ENCODE results near the gene TBXA2R. TPM values are rescaled to one million over a fixed set of nuclear protein-coding genes. Genes with fewer than 3 reads are reported as not detected.
A peak's percentile ranks its signal among the peaks of the same experiment; 100 is the strongest.

The TBXA2R gene
- total and polyA plus RNA-seq, 8 donors: 0.37 to 2.6 (median 1.0) TPM; not detected in 3

GRCh38 chr19:3608079-3608641 lies 1.5 kb upstream of the TBXA2R start:
- H3K27me3 ChIP-seq: peaks cover 0 to 31% (median 4%) of the 10 kb centered on the region in 3 donors
- H3K36me3 ChIP-seq: peaks cover 21 to 33% (median 31%) of the 10 kb centered on the region in 4 donors
- intact Hi-C loops (cut with DNase I; ENCODE audit: low total_unique reads): no loop called here
- WGBS, 5 donors: 35 to 64% (median 61%) methylated on average over 3 of the region's 3 CpGs
- H3K4me1 ChIP-seq: peaks cover 13 to 68% (median 55%) of the 10 kb centered on the region in 4 donors
- no peak for TF ChIP-seq EP300 (IDR thresholded peaks at IDR 0.05)
- TF ChIP-seq POLR2A (IDR thresholded peaks at IDR 0.05): no peak
- no peak for TF ChIP-seq POLR2AphosphoS5 (IDR thresholded peaks at IDR 0.05)
- TF ChIP-seq CTCF (IDR thresholded peaks at IDR 0.05): no peak
- H3K9me3 ChIP-seq: no peaks in the 10 kb centered on the region
- H3K4me3 ChIP-seq: peak overlapping the region in 1 of 4 donors; percentile 55
- no peak for DNase-seq
- peak overlapping the region; percentile 14 to 85 (median 75) for H3K27ac ChIP-seq

DNA sequence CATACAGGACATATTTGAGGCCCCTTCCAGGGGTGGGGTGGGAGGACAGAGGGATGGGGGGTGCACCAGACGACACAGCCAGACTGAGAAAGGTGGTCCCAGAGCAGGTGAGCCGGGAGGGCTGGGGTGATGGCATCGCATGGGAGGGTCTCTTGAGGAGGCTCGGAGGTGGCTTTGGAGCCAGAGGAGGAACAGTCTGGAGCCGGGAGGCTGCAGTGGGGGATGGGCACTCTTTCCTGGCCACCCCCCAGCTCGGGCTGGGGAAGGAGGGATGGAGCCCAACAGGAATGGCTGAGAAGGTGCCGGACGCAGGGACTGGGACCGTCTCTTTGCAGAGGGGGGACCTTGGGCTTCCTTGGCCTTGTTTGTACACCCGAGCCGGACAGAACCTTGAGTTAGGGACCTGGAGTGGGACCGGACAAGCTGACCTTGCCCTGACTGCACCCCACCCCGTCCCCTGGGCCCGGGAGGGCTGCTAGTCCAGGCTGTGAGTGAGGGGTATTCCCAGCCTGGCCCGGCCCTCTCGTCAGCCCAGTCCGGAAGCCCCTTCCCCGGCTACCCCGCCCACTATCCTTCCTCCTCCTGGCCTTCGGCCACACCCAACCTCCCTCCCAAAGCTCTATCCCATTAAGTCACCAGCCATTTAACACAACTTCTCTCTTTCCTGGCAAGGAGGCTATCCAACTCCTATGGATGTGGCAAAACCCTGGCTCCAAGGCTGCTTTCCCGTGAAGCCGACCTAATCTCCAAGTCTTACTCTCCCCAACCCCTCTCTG lies 816 bp upstream of the TBXA2R start:
- no peaks in the 10 kb centered on the region for H3K9me3 ChIP-seq
- peaks cover 15 to 26% (median 24%) of the 10 kb centered on the region in 4 donors for H3K36me3 ChIP-seq
- H3K4me1 ChIP-seq: peaks cover 13 to 63% (median 52%) of the 10 kb centered on the region in 4 donors
- H3K4me3 ChIP-seq: peak overlapping the region; percentile 48 to 58 (median 54)
- intact Hi-C loops (cut with DNase I; ENCODE audit: low total_unique reads): no loop called here
- 20 to 30% (median 24%) methylated on average over 19 to 22 of the region's 22 CpGs for WGBS, 5 donors
- TF ChIP-seq POLR2AphosphoS5 (IDR thresholded peaks at IDR 0.05): no peak
- TF ChIP-seq POLR2A (IDR thresholded peaks at IDR 0.05): no peak
- TF ChIP-seq CTCF (IDR thresholded peaks at IDR 0.05): no peak
- peaks cover 0 to 31% (median 4%) of the 10 kb centered on the region in 3 donors for H3K27me3 ChIP-seq
- DNase-seq: peak in 1 of 2 donors; percentile 75
- H3K27ac ChIP-seq: peak overlapping the region; percentile 51 to 85 (median 75)

DNA sequence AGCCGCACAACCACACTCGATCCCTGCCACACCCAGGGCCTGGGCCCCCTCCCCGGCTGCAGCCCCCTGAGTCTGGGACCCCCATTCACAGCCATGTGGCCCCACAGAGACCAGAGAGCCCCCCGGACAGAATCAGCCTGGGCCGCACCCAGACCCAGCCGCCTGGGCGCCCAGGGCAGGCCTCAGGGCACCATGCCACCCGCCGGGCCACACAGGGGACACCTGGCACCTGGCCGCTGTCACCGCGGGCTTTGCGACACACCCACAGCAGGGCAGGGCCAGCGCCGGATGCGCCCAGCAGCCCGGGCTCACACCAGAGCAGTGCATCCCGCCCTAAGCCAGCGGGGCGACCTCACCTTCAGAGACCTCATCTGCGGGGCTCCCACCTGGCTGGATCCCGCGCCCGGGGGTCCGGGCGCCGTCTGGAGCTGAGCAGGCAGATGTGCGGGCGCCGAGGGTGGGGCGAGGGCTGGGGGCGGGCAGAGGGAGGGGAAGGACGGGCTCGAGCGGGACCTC lies 443 bp downstream of the TBXA2R start:
- 3 to 7% (median 4%) methylated on average over 3 to 35 of the region's 35 CpGs; no CpG with 5 or more reads in 1 of the 5 donors for WGBS, 5 donors
- intact Hi-C loops (cut with DNase I; ENCODE audit: low total_unique reads): no loop called here
- Histone ChIP-seq H3K4me1 (peaks cover 13 to 61% (median 51%) of the 10 kb centered on the region in 4 donors), H3K4me3 (peak overlapping the region; percentile 48 to 58 (median 54)), H3K9me3 (no peaks in the 10 kb centered on the region), H3K27ac (peak overlapping the region; percentile 51 to 85 (median 75)), H3K27me3 (peaks cover 0 to 31% (median 4%) of the 10 kb centered on the region in 3 donors), H3K36me3 (peaks cover 2 to 13% (median 11%) of the 10 kb centered on the region in 4 donors)
- DNase-seq: peak; percentile 69 to 78
- TF ChIP-seq POLR2AphosphoS5 (IDR thresholded peaks at IDR 0.05): no peak
- no peak for TF ChIP-seq POLR2A (IDR thresholded peaks at IDR 0.05)
- TF ChIP-seq CTCF (IDR thresholded peaks at IDR 0.05): no peak
- TF ChIP-seq EP300 (IDR thresholded peaks at IDR 0.05): no peak

- WGBS, 5 donors: 22 to 56% (median 48%) methylated on average over 5 of the region's 5 CpGs
- peaks cover 0 to 31% (median 4%) of the 10 kb centered on the region in 3 donors for H3K27me3 ChIP-seq
- intact Hi-C loops (cut with DNase I; ENCODE audit: low total_unique reads): no loop called here
- no peak for DNase-seq
- H3K36me3 ChIP-seq: peaks cover 0 to 9% (median 7%) of the 10 kb centered on the region in 4 donors
- peak overlapping the region in 3 of 5 donors; percentile 25 to 85 (median 76) for H3K27ac ChIP-seq
- no peak for TF ChIP-seq POLR2A (IDR thresholded peaks at IDR 0.05)
- TF ChIP-seq EP300 (IDR thresholded peaks at IDR 0.05): no peak
- TF ChIP-seq POLR2AphosphoS5 (IDR thresholded peaks at IDR 0.05): no peak
- TF ChIP-seq CTCF (IDR thresholded peaks at IDR 0.05): no peak
- peaks cover 13 to 61% (median 51%) of the 10 kb centered on the region in 4 donors for H3K4me1 ChIP-seq
- H3K4me3 ChIP-seq: peak overlapping the region; percentile 48 to 58 (median 54)
- no peaks in the 10 kb centered on the region for H3K9me3 ChIP-seq
Measured at GRCh38 chr19:3605770-3606169, 905 bp downstream of the TBXA2R start.
